Mesodermal cell (in vitro differentiated cells): ENCODE measurements around the gene MICAL3.
"Not testable (repeated sequence)": the region's sequence is repeated elsewhere in the genome, so short reads cannot be mapped to it uniquely, and the experiment has no call there.

Experiments used
- H3K27ac ChIP-seq: 2 replicates; pipeline ENCODE4 v1.7.0; 2013; ENCODE audit warnings: mild to moderate bottlenecking, low read depth, low read length, moderate library complexity; ENCODE audit not compliant: severe bottlenecking
- H3K36me3 ChIP-seq: 2 replicates; pipeline ENCODE4 v1.7.1; 2013; ENCODE audit warnings: mild to moderate bottlenecking, low read length, moderate library complexity; ENCODE audit not compliant: control insufficient read depth, insufficient read depth
- H3K4me1 ChIP-seq: one replicate; pipeline ENCODE4 v1.7.1; 2013; ENCODE audit warnings: mild to moderate bottlenecking, low read length; ENCODE audit not compliant: insufficient read depth, control insufficient read depth, poor library complexity, severe bottlenecking
- H3K4me3 ChIP-seq: 2 replicates; pipeline ENCODE4 v1.7.0; 2013; ENCODE audit warnings: low read length, control low read depth, mild to moderate bottlenecking; ENCODE audit not compliant: insufficient read depth, poor library complexity, severe bottlenecking; ENCODE audit errors: extremely low read depth
- H3K9me3 ChIP-seq: 2 replicates; pipeline ENCODE4 v1.7.1; 2013; ENCODE audit warnings: mild to moderate bottlenecking, low read length, moderate library complexity; ENCODE audit not compliant: control insufficient read depth
- WGBS, 2 experiments: methylation state at CpG; one replicate each; pipeline ENCODE4 v1.1.5; 2013; ENCODE audit warnings: missing lambda C conversion rate in 2 of 2; ENCODE audit not compliant: insufficient coverage in 2 of 2; 5-methylcytosine and 5-hydroxymethylcytosine counted together

The MICAL3 gene

DNA sequence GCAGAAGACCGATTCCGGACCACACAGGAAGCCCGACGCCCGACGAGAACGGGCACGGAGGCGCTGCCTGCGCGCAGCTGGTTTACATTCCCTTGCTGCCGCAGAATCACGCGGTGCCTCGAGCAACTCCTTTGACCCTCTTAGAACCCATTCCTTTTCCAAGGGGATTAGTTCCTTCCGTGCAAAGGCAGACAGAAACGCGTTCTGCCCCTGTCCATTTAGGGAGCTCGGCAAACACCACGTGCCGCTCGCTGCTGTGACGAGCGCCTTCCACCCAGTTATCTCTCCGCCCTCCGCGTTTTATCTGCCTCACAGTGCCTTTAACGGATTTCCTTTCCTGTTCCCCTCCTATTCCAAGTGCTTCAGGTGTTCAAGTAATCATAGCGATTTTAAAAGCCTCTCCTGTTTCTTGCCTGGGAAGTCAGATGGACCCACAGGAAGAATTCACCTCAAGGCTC is 24.1 kb upstream of the MICAL3 start:
- WGBS, 2 experiments: 91 to 94% methylated on average over 27 to 29 of the region's 29 CpGs
- H3K9me3 ChIP-seq: no peaks in the 10 kb centered on the region
- H3K27ac ChIP-seq: no peak overlapping the region
- H3K4me3 ChIP-seq: no peak overlapping the region
- no peaks in the 10 kb centered on the region for H3K36me3 ChIP-seq
- no peaks in the 10 kb centered on the region for H3K4me1 ChIP-seq

DNA sequence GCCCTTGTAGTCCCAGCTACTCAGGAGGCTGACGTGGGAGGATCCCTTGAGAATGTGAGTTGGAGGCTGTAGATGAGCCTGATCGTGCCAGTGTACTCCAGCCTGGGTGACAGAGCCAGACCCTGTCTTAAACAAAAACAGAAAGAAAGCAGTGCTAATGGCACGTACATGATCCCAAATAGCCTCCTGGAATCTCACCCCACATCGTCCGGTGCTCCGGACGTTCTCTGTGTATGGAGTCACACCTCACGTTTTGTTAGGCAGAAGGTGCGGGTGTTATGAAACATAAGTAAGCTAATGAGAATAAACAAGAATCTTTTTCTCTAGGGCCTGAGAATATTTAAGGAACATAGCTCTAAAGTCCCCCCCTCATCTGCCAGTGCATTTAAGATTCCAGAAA is 23.7 kb upstream of the MICAL3 start:
- 83 to 100% methylated on average over 2 to 7 of the region's 9 CpGs for WGBS, 2 experiments

DNA sequence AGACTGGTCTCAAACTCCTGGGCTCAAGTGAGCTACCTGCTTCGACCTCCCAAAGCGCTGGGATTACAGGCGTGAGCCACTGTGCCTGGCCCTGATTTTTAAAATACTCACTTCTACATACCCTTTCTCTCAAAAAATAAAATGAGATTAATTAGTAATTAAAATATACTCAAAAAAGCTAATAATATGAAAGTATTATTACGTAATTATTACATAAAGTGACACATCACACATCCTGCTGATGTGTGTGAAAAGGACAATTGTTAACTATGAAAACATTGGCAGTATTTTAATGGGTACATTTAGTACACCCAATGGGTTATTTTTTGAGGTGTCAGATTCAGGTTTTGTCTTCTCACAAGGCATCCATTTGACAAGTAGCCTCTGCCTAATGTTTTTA is 21.4 kb upstream of the MICAL3 start:
- Histone ChIP-seq H3K27ac (no peak overlapping the region), H3K9me3 (no peaks in the 10 kb centered on the region), H3K4me3 (no peak overlapping the region), H3K4me1 (no peaks in the 10 kb centered on the region), H3K36me3 (no peaks in the 10 kb centered on the region)
- WGBS, 2 experiments: 82 to 100% methylated on average over 2 to 3 of the region's 4 CpGs

More for the DNA sequence above, 23.7 kb upstream of the MICAL3 start:
- Histone ChIP-seq H3K4me3 (no peak overlapping the region), H3K36me3 (no peaks in the 10 kb centered on the region), H3K4me1 (no peaks in the 10 kb centered on the region), H3K27ac (no peak overlapping the region), H3K9me3 (no peaks in the 10 kb centered on the region)

DNA sequence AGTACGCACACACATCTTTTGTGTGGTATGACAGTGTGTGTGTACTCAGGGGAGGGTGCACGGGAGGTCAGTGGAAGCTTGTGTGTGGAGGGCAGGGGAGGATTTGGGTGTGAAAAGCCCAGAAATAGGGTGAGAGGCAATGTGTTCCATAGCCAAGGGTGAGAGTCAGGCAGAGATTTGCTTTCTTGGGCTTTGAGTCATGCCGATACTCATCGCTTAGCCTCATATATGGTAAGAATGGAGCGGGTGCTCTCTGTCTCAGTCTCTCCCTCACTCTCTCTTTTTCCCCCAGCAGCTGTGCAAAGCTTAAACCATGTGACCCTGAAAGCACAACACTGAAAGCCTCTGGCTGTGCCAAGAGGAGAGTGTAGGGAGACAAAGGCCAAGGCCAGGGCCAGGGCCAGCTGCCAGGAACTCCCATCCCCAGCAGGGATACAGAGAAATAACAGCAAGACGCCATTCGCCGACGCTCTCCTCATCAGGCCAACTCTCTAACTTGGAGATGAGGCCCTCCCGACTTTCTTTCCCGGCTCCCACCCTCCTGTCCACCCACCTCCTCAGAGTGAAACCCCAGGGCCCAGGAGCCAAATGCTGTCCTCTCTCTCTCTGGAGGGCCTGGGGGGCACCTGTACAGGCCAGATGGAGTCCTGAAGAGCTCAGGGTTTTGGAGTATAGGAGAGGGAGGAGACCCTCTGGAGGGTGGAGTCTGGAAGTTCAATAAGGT is 20.3 kb upstream of the MICAL3 start:
- no peaks in the 10 kb centered on the region for H3K9me3 ChIP-seq
- no peak overlapping the region for H3K4me3 ChIP-seq
- H3K36me3 ChIP-seq: no peaks in the 10 kb centered on the region
- WGBS, 2 experiments: 78 to 86% methylated on average over 2 to 8 of the region's 11 CpGs
- H3K4me1 ChIP-seq: no peaks in the 10 kb centered on the region
- H3K27ac ChIP-seq: no peak overlapping the region

DNA sequence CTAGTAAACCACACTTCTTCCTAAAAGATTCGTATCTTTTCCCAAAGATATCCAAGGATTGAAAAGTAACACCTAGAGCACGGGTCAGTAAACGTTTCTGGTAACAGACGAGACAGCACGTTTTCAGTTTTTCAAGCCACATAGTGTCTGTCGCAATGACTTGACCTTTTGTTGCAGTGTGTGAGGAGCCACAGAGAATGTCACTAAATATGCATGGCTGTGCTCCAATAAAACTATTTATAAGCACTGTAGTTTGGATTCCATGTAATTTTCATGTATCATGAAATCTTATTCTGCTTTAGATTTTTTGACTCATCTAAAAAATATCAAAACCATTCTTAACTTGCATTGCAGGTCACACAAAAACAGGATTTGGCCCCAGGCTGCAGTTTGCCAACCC is 18.3 kb upstream of the MICAL3 start:
- H3K4me1 ChIP-seq: no peaks in the 10 kb centered on the region
- 89 to 93% methylated on average over 6 of the region's 6 CpGs for WGBS, 2 experiments

DNA sequence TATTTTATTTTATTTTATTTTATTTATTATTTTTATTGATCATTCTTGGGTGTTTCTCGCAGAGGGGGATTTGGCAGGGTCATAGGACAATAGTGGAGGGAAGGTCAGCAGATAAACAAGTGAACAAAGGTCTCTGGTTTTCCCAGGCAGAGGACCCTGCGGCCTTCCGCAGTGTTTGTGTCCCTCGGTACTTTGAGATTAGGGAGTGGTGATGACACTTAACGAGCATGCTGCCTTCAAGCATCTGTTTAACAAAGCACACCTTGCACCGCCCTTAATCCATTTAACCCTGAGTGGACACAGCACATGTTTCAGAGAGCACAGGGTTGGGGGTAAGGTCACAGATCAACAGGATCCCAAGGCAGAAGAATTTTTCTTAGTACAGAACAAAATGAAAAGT is 16.5 kb upstream of the MICAL3 start:
- not testable (repeated sequence) for H3K9me3 ChIP-seq, H3K4me1 ChIP-seq, H3K36me3 ChIP-seq, H3K27ac ChIP-seq, H3K4me3 ChIP-seq
- WGBS, 2 experiments: no CpG with 5 or more reads among the region's 6 CpGs

More for the DNA sequence above, 18.3 kb upstream of the MICAL3 start:
- Histone ChIP-seq H3K9me3 (no peaks in the 10 kb centered on the region), H3K4me3 (no peak overlapping the region), H3K36me3 (no peaks in the 10 kb centered on the region), H3K27ac (no peak overlapping the region)

DNA sequence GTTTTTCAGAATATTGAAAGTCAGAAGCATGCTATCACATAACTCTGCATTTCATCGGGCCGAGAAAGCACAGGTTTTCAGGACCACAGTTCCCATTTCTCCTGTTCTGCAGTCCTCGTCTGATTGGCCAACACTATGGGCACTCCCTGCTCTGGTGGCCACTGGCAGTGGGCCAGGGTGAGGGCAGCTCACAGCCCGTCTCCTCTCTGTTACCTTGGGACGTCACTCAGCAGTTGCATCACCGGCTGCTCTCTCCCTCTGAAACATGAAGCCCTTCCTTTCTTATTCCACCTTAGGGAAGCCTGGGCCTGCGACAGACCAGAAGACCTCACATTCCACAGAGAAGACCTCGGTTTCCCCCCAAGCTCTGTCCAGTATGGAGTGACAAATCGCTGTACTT is 11.4 kb upstream of the MICAL3 start:
- Histone ChIP-seq H3K4me1 (peaks cover 27% of the 10 kb centered on the region), H3K36me3 (no peaks in the 10 kb centered on the region), H3K9me3 (no peaks in the 10 kb centered on the region), H3K4me3 (no peak overlapping the region), H3K27ac (no peak overlapping the region)
- 68 to 72% methylated on average over 8 to 9 of the region's 9 CpGs for WGBS, 2 experiments

DNA sequence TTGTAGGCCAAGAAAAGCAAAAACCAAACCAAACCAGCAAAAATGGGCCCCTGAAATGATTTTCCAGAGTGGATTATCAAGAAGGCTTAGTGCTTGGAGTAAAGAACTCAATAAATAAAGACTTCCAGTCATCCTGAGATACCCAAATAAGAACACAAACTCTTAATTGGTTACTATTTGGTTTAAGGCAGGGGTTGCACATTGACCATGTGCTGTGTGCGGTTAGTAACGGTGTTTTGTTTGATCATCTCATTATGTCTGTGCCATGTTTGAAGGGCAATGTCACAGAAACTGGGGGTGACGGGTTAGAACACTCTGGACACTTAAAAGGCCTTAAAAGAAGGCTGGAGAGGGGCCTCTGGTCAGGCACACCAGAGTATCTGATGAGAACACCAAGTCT is 9.7 kb upstream of the MICAL3 start:
- WGBS, 2 experiments: 90 to 100% methylated on average over 3 of the region's 3 CpGs

DNA sequence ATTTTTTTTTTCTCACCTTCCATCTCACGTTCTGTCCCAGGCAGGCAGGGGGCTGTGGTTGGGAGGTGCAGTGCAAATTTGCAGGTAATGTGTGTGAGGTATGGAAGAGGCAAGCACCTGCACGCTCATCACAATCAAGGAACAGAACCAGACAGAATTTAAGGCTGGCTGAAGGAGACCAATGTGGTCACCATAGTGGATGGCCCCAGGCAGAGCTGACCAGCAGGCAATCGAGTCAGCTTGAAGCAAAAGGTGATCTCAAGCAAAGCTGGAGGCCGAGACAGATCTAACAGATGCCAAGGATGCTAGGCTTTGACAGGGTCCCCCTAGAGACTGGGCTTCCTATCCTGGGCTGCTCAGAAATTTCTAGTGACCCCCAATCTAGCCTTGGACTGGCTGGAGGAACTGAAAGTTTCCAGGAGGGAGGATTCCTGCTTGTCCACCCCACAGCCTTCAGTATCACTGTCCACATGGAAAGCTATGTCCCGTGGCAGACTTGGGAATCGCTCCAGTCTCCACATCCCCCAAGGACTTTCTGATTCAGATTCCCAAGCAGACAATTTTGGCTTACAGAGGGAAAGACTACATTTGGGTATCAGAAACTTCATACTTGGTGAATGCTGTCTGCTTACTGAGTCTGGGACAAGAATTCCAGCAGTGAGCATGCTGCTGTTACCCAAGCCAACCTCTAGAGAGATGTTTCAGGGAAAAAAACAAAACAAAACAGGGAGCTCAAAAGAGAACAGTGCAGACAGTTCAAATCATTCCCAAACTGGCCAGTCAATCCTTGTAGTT is 9.0 kb upstream of the MICAL3 start:
- H3K27ac ChIP-seq: no peak overlapping the region
- 93 to 94% methylated on average over 4 to 5 of the region's 6 CpGs for WGBS, 2 experiments

More for the DNA sequence above, 9.7 kb upstream of the MICAL3 start:
- H3K4me1 ChIP-seq: peaks cover 27% of the 10 kb centered on the region
- H3K4me3 ChIP-seq: no peak overlapping the region
- no peak overlapping the region for H3K27ac ChIP-seq
- H3K36me3 ChIP-seq: no peaks in the 10 kb centered on the region
- no peaks in the 10 kb centered on the region for H3K9me3 ChIP-seq

DNA sequence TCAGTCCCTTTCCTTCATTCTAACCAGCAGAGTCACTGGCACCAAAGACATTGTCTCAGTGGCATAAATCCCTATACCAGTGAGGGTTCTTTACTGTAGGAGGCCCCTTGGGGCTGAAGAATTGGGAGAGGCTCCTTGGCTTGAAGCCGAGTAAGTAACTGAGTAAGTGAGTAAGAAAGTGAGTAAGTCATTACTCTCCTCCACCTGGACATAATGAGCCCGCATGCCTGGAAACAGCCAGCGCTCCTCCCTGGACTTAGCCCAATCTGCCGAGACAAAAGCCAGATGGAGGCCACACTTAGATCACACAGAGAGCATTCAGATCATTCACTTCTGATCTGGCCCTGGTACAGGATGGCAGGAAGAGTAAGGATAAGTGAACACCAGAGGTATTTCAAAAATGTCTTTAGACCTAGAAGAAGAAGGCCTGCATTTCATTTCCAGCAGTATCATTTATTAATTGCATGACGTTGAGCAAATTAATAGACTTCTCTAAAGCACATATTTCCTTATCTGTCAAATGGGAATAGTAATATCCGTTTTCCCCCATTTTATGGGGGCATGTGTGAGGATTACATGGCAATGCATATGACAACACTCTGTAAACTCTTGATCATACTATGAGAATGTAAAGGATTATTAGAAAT is 8.2 kb upstream of the MICAL3 start:
- Histone ChIP-seq H3K27ac (peak overlapping the region; percentile 50), H3K9me3 (no peaks in the 10 kb centered on the region), H3K4me1 (peaks cover 27% of the 10 kb centered on the region), H3K36me3 (no peaks in the 10 kb centered on the region), H3K4me3 (no peak overlapping the region)
- 90% methylated on average over 2 of the region's 6 CpGs; no CpG with 5 or more reads in 1 of the 2 experiments for WGBS, 2 experiments

More for the DNA sequence above, 9.0 kb upstream of the MICAL3 start:
- Histone ChIP-seq H3K9me3 (no peaks in the 10 kb centered on the region), H3K36me3 (no peaks in the 10 kb centered on the region), H3K4me3 (no peak overlapping the region), H3K4me1 (peaks cover 27% of the 10 kb centered on the region)
